Fibroblast of lung (primary cell): ENCODE measurements around the gene TRIML1. TPM values are rescaled to one million over a fixed set of nuclear protein-coding genes. Genes with fewer than 3 reads are reported as not detected.
A peak's percentile ranks its signal among the peaks of the same experiment; 100 is the strongest.

Experiments used
- DNase-seq, 2 donors: peaks; one replicate each; pipeline versions ENCODE4 v3.0.0 to v3.0.0-alpha.2; 2010; ENCODE audit warnings: low read depth in 2 of 2
- H2AFZ ChIP-seq: 2 replicates; pipeline ENCODE4 v1.5.1; 2012; ENCODE audit warnings: low read length, control low read depth, inconsistent platforms
- H3K27ac ChIP-seq: 2 replicates; pipeline ENCODE4 v1.5.1; 2011; ENCODE audit warnings: low read length, control low read depth; ENCODE audit not compliant: insufficient read depth
- H3K27me3 ChIP-seq: 2 replicates; pipeline ENCODE4 v1.5.1; 2011; ENCODE audit warnings: mild to moderate bottlenecking, low read length; ENCODE audit not compliant: control insufficient read depth, insufficient read depth
- H3K36me3 ChIP-seq: 2 replicates; pipeline ENCODE4 v1.5.1; 2011; ENCODE audit warnings: low read length; ENCODE audit not compliant: control insufficient read depth, insufficient read depth
- H3K4me1 ChIP-seq: 2 replicates; pipeline ENCODE4 v1.5.1; 2011; ENCODE audit warnings: low read length; ENCODE audit not compliant: control insufficient read depth, insufficient read depth; ENCODE audit errors: extremely low read depth
- H3K4me2 ChIP-seq: 2 replicates; pipeline ENCODE4 v1.5.1; 2011; ENCODE audit warnings: low read length, control low read depth; ENCODE audit not compliant: insufficient read depth; ENCODE audit errors: extremely low read depth
- H3K4me3 ChIP-seq, 4 experiments: fragments of 200-600 bp in 1 of 4; sonication (generic) in 1 of 4; replicated peaks in 1 of 4; 2 replicates each; pipeline ENCODE4 v1.5.1; 2011 to 2016; ENCODE audit warnings: low read length in 4 of 4, low read depth in 3 of 4, mild to moderate bottlenecking in 3 of 4, control low read depth in 2 of 4, inconsistent platforms in 1 of 4, mixed read lengths in 1 of 4; ENCODE audit not compliant: insufficient read depth in 1 of 4; ENCODE audit errors: control extremely low read depth in 1 of 4
- H3K79me2 ChIP-seq: 2 replicates; pipeline ENCODE4 v1.5.1; 2012; ENCODE audit warnings: mild to moderate bottlenecking, low read length, inconsistent platforms; ENCODE audit not compliant: control insufficient read depth, insufficient read depth
- H3K9ac ChIP-seq: 2 replicates; pipeline ENCODE4 v1.5.1; 2011; ENCODE audit warnings: mild to moderate bottlenecking, low read length, control low read depth; ENCODE audit not compliant: insufficient read depth
- H3K9me3 ChIP-seq: 2 replicates; pipeline ENCODE4 v1.5.1; 2012; ENCODE audit warnings: low read depth, low read length; ENCODE audit not compliant: control insufficient read depth, insufficient read depth
- H4K20me1 ChIP-seq: 2 replicates; pipeline ENCODE4 v1.5.1; 2011; ENCODE audit warnings: low read length; ENCODE audit not compliant: control insufficient read depth, insufficient read depth; ENCODE audit errors: extremely low read depth
- EZH2 ChIP-seq: IDR thresholded peaks from 2 replicates; pipeline ENCODE4 v1.5.1; 2012; ENCODE audit warnings: low read length, control low read depth, mild to moderate bottlenecking; ENCODE audit errors: missing control alignments
- polyA plus RNA-seq, 2 donors: library from polyadenylated mRNA; depleted of rRNA in 1 of 2; stranded (reverse) in 1 of 2; unstranded in 1 of 2; fragments of >200 nt; gene quantifications; 2 replicates each; pipeline ENCODE4 v1.2.1, GENCODE V29; 2011 to 2012; ENCODE audit warnings: missing spikeins in 1 of 2
- total RNA-seq: library from RNA; depleted of rRNA; stranded (reverse); fragments of >200 nt; gene quantifications from 2 replicates; pipeline ENCODE4 v1.2.1, GENCODE V29; 2014
- TF ChIP-seq, protein P1 (sequence below), 2 donors: IDR thresholded peaks in 1 of 2; conservative IDR thresholded peaks in 1 of 2; 1 replicate in 1 of 2; 2 replicates in 1 of 2; pipeline ENCODE4 v1.5.1; 2011 to 2012; ENCODE audit warnings: low read length in 2 of 2, control low read depth in 1 of 2, inconsistent platforms in 1 of 2, low read depth in 1 of 2, mild to moderate bottlenecking in 1 of 2

TRIML1 gene
- total and polyA plus RNA-seq, 2 donors (not counting 1 experiment from before 2014, with no cell fraction given) = not detected

GRCh38 chr4:188117631-188118324 is 21.5 kb upstream of the TRIML1 start:
- no peak overlapping the region for H3K27ac ChIP-seq
- no peak overlapping the region for H3K4me3 ChIP-seq
- no peak for DNase-seq
- no peaks in the 10 kb centered on the region for H3K36me3 ChIP-seq
- H3K27me3 ChIP-seq = no peaks in the 10 kb centered on the region
- H4K20me1 ChIP-seq = no peaks in the 10 kb centered on the region
- no peak overlapping the region for H3K4me2 ChIP-seq
- TF ChIP-seq, protein P1, sequence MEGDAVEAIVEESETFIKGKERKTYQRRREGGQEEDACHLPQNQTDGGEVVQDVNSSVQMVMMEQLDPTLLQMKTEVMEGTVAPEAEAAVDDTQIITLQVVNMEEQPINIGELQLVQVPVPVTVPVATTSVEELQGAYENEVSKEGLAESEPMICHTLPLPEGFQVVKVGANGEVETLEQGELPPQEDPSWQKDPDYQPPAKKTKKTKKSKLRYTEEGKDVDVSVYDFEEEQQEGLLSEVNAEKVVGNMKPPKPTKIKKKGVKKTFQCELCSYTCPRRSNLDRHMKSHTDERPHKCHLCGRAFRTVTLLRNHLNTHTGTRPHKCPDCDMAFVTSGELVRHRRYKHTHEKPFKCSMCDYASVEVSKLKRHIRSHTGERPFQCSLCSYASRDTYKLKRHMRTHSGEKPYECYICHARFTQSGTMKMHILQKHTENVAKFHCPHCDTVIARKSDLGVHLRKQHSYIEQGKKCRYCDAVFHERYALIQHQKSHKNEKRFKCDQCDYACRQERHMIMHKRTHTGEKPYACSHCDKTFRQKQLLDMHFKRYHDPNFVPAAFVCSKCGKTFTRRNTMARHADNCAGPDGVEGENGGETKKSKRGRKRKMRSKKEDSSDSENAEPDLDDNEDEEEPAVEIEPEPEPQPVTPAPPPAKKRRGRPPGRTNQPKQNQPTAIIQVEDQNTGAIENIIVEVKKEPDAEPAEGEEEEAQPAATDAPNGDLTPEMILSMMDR (conservative IDR thresholded peaks at IDR 0.05 in 1 of 2, IDR thresholded peaks at IDR 0.05 in 1 of 2; ENCODE audit: low read depth in 1 of 2, low read length in 2 of 2) = no peak
- no peaks in the 10 kb centered on the region for H3K79me2 ChIP-seq
- H3K9me3 ChIP-seq = no peaks in the 10 kb centered on the region
- no peaks in the 10 kb centered on the region for H3K4me1 ChIP-seq
- no peak overlapping the region for H3K9ac ChIP-seq
- no peak overlapping the region for H2AFZ ChIP-seq

- no peak for DNase-seq
- H3K9ac ChIP-seq = no peak overlapping the region
- no peak overlapping the region for H3K27ac ChIP-seq
- TF ChIP-seq, protein P1 (conservative IDR thresholded peaks at IDR 0.05 in 1 of 2, IDR thresholded peaks at IDR 0.05 in 1 of 2; ENCODE audit: low read depth in 1 of 2, low read length in 2 of 2) = no peak
- no peak for TF ChIP-seq EZH2
- H3K9me3 ChIP-seq = no peaks in the 10 kb centered on the region
- H3K4me1 ChIP-seq = no peaks in the 10 kb centered on the region
- no peaks in the 10 kb centered on the region for H4K20me1 ChIP-seq
- no peak overlapping the region for H3K4me3 ChIP-seq
- H3K79me2 ChIP-seq = no peaks in the 10 kb centered on the region
- no peak overlapping the region for H2AFZ ChIP-seq
- H3K4me2 ChIP-seq = no peak overlapping the region
- no peaks in the 10 kb centered on the region for H3K36me3 ChIP-seq
- H3K27me3 ChIP-seq = no peaks in the 10 kb centered on the region
Measured at GRCh38 chr4:188121530-188121929, 17.7 kb upstream of the TRIML1 start.

DNA sequence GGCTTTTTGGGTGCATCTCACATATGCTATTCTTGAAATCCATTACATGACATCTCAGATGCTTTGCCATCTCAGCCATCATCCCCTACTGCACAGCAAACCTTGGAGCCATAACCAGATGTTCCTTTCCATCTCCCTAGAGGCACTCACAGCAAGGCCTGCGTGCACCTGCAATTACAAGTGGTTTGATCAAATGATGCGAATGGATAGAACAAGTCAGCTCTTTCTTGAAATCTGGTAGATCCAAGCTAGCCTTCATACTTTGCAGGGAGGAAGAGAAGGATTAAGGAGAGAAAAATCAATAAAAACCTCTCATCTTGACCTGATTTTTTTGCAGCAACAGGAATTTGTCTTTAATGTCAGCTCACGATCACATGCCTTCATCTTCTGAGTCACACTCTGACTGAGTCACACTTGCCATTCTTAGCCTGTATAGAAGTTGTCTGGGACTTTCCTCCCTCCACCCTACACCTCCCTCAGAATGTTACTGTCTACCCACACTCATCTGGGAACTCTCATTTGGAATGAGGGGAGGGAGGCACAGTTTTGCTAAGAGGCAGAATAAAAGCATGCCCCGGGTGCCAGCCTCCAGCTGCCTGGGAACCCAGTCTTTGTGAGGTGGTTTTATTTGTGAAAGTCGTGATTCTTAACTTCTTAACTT is 11.9 kb upstream of the TRIML1 start:
- Histone ChIP-seq H3K27me3 (no peaks in the 10 kb centered on the region), H3K79me2 (no peaks in the 10 kb centered on the region), H3K9me3 (no peaks in the 10 kb centered on the region), H3K9ac (no peak overlapping the region), H3K36me3 (no peaks in the 10 kb centered on the region), H4K20me1 (no peaks in the 10 kb centered on the region), H3K4me2 (no peak overlapping the region), H3K27ac (peak overlapping the region; percentile 16), H2AFZ (no peak overlapping the region), H3K4me1 (peaks cover 8% of the 10 kb centered on the region), H3K4me3 (no peak overlapping the region)
- DNase-seq = peak; percentile 57 to 68
- TF ChIP-seq, protein P1 (conservative IDR thresholded peaks at IDR 0.05 in 1 of 2, IDR thresholded peaks at IDR 0.05 in 1 of 2; ENCODE audit: low read depth in 1 of 2, low read length in 2 of 2) = no peak
- TF ChIP-seq EZH2 = no peak
